Psoas muscle (tissue), 8 donors: ENCODE measurements around the gene DBN1. TPM values are rescaled to one million over a fixed set of nuclear protein-coding genes. Genes with fewer than 3 reads are reported as not detected.
A peak's percentile ranks its signal among the peaks of the same experiment; 100 is the strongest.

Source experiments
- ATAC-seq, 4 donors: fragments of 200-7000 bp; cut with Tn5 transposase; one replicate each; pipeline ENCODE4 v1.9.1; 2020; ENCODE audit warnings: moderate library complexity in 3 of 4, mild to moderate bottlenecking in 2 of 4
- DNase-seq, 2 donors: peaks; one replicate each; pipeline ENCODE4 v3.0.0-alpha.2; 2020
- H3K27ac ChIP-seq: fragments of 200-600 bp; one replicate; pipeline ENCODE4 v1.8.0; 2022
- H3K27me3 ChIP-seq, 3 donors: fragments of 200-600 bp in 1 of 3; one replicate each; pipeline versions ENCODE4 v1.6.1 to v1.8.0; 2013 to 2022; ENCODE audit warnings: low read length in 2 of 3, mild to moderate bottlenecking in 2 of 3, moderate library complexity in 1 of 3; ENCODE audit not compliant: insufficient read depth in 3 of 3
- H3K36me3 ChIP-seq, 2 donors: fragments of 200-600 bp in 1 of 2; one replicate each; pipeline versions ENCODE4 v1.6.1 to v1.8.0; 2013 to 2022; ENCODE audit warnings: low read depth in 1 of 2, mild to moderate bottlenecking in 1 of 2, moderate library complexity in 1 of 2; ENCODE audit not compliant: insufficient read depth in 1 of 2
- H3K4me1 ChIP-seq: fragments of 200-600 bp; one replicate; pipeline ENCODE4 v1.8.0; 2022
- H3K4me3 ChIP-seq: fragments of 200-600 bp; one replicate; pipeline ENCODE4 v1.8.0; 2022; ENCODE audit warnings: mild to moderate bottlenecking
- H3K9me3 ChIP-seq: fragments of 200-600 bp; one replicate; pipeline ENCODE4 v1.8.0; 2022
- CTCF ChIP-seq: fragments of 200-600 bp; IDR thresholded peaks from one replicate; pipeline ENCODE4 v1.8.0; 2022; ENCODE audit warnings: antibody characterized with exemption
- WGBS, 3 donors: extraction: QIAGEN DNeasy Blood & Tissue Kit; methylation state at CpG; one replicate each; pipeline versions ENCODE4 v1.1.6 to v1.1.7; 2013; 5-methylcytosine and 5-hydroxymethylcytosine counted together
- intact Hi-C, 2 donors: fragments of 100-400 bp; cut with DNase I; formaldehyde crosslinking; loops; one replicate each; pipeline versions ENCODE4 v1.11.0 to v1.14.2; 2022
- polyA plus RNA-seq, 3 donors: library from polyadenylated mRNA; stranded (reverse); fragments of 200-250 nt; gene quantifications; one replicate each; pipeline ENCODE4 v1.2.3, GENCODE V29; 2013
- total RNA-seq, 4 donors: library from RNA; stranded (reverse); fragmentation: NEBNext Ultra II Directional in 2 of 4; extraction: Animal tissue kit (Norgen Biotek cat#: 25700) in 2 of 4; gene quantifications; one replicate each; pipeline versions ENCODE4 v1.2.1 to v1.2.4, GENCODE V29; 2021 to 2023
- donor health status: healthy with polysubstance abuse.
- donor health status: DM: no; HTN: no; CAD: no; lungs with moderate emphysema.
- donor health status: Bipolar disorder and iron deficiency.
- donor health status: healthy.
- donor health status: DM: yes; HTN: yes; CAD: no.
- donor health status: DM: no; HTN: no; CAD: no.
- donor health status: DM: no; HTN: no; CAD: no.
- donor health status: DM: yes; HTN: yes; CAD: no.

DBN1 gene
- total and polyA plus RNA-seq, 7 donors = 8.1 to 28.4 (median 20.8) TPM

GRCh38 chr5:177428574-177429217 is 44.7 kb downstream of the DBN1 start:
- ATAC-seq (no peak), DNase-seq (no peak)
- H3K36me3 ChIP-seq = peaks cover 0 to 22% of the 10 kb centered on the region in 2 donors
- WGBS, 3 donors = 82 to 88% (median 88%) methylated on average over 10 of the region's 10 CpGs
- no peaks in the 10 kb centered on the region for H3K27me3 ChIP-seq
- TF ChIP-seq CTCF = no peak
- H3K27ac ChIP-seq = no peak overlapping the region
- no peaks in the 10 kb centered on the region for H3K9me3 ChIP-seq
- intact Hi-C loops = no loop called here
- H3K4me3 ChIP-seq = peak overlapping the region; percentile 81
- peaks cover 31% of the 10 kb centered on the region for H3K4me1 ChIP-seq

GRCh38 chr5:177427919-177428573 is 45.4 kb downstream of the DBN1 start:
- Histone ChIP-seq H3K4me1 (peaks cover 31% of the 10 kb centered on the region), H3K27me3 (no peaks in the 10 kb centered on the region), H3K36me3 (peaks cover 0 to 16% of the 10 kb centered on the region in 2 donors), H3K9me3 (no peaks in the 10 kb centered on the region), H3K4me3 (peak overlapping the region; percentile 81), H3K27ac (no peak overlapping the region)
- no peak for ATAC-seq
- 73 to 82% (median 78%) methylated on average over 11 of the region's 11 CpGs for WGBS, 3 donors
- intact Hi-C loops = no loop called here
- DNase-seq = peak in 1 of 2 donors; percentile 52
- no peak for TF ChIP-seq CTCF

- H3K4me1 ChIP-seq = peaks cover 26% of the 10 kb centered on the region
- no peak for TF ChIP-seq CTCF
- intact Hi-C loops = no loop called here
- 14 to 22% (median 15%) methylated on average over 11 of the region's 11 CpGs for WGBS, 3 donors
- H3K36me3 ChIP-seq = peaks cover 0 to 8% of the 10 kb centered on the region in 2 donors
- no peaks in the 10 kb centered on the region for H3K9me3 ChIP-seq
- ATAC-seq (no peak), DNase-seq (peak in 1 of 2 donors; percentile 48)
- peak overlapping the region; percentile 86 for H3K27ac ChIP-seq
- peak overlapping the region; percentile 81 for H3K4me3 ChIP-seq
- H3K27me3 ChIP-seq = no peaks in the 10 kb centered on the region
Observed at GRCh38 chr5:177427211-177427822, 46.1 kb downstream of the DBN1 start.

- DNase-seq = peak; percentile 59 to 75
- H3K4me3 ChIP-seq = peak within 1 kb of the TSS; percentile 81
- 0% methylated on average over 28 to 82 of the region's 82 CpGs for WGBS, 3 donors
- H3K9me3 ChIP-seq = no peaks in the 10 kb centered on the region
- peak within 1 kb of the TSS; percentile 91 for H3K27ac ChIP-seq
- H3K4me1 ChIP-seq = peaks cover 19% of the 10 kb centered on the region
- H3K36me3 ChIP-seq = peaks cover 0 to 7% of the 10 kb centered on the region in 2 donors
- no peak for ATAC-seq
- intact Hi-C loops = no loop called here
- TF ChIP-seq CTCF = no peak
- no peaks in the 10 kb centered on the region for H3K27me3 ChIP-seq
Observed at GRCh38 chr5:177426566-177427210, 46.7 kb downstream of the DBN1 start, which contains the start of gene GRK6. Gene GRK6 (plus strand): TSS chr5:177426676. CDS start chr5:177426846, 170 bp downstream.
